ENCODE measurements around the gene C11orf87.

Gene C11orf87

DNA sequence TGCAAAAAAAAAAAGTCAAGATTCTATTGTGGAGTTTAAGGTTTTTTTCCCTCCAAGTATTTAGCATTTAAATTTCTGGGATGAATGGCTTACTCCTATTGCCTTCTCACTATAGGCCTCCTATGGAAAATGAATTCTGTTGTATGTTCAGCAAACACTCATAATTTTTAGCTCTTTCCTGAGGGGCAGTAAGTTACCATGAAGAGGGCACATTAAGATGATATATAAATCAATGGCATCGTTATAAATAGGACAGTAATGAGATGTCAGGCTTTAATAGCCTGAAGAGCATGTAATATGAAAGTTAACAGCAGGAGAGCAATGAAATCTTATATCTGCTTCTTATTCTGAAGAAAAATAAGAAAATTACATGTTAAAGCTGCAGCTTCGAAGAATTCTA is 32.9 kb downstream of the C11orf87 start:
- no peak for DNase-seq
